HG03571 (cell line): Measurements from ENCODE around the gene CDH6.

Source experiments
- ATAC-seq: cut with Tn5 transposase; IDR thresholded peaks from one replicate; pipeline ENCODE4 v1.9.1; 2021; ENCODE audit not compliant: unreplicated experiment

Gene CDH6

DNA sequence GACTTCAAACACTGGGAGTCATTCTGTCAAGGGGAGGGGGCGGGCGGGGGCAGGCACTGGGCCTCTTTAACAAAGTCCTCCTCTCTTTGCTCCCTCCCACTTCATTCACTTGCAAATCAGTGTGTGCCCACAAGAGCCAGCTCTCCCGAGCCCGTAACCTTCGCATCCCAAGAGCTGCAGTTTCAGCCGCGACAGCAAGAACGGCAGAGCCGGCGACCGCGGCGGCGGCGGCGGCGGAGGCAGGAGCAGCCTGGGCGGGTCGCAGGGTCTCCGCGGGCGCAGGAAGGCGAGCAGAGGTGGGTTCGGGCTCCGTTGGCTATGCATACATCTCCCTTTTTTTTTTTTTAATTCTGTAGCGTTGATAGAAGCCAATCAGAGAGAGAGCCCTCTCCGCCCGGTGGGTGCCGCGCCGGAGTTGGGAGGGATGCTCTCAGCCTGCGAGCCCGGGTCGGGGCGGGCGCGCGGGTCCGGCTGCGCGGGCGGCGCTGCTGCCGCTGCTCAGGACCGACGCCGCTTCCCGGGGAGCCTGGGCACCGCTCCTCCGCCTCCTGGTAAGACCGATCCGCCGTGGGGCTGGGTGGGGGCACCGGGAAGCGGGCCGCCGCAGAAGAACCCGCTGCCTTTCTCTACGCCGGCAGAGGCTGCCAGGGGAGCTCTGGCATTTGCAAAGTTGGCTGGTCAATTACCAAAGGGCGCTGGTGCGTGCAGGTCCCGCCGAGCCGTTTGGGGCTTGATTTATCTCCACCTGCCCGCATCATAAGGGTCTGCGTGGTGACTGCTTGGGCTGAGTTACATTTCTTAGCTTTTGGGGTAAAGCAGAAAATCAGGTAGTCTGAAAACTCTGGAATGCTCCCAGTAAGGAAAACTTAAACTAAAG lies at the start of gene CDH6:
Gene CDH6, plus strand, starts transcription at position 96 of the 877 bp plus-strand sequence. CDS start 73,788 bp downstream, outside the sequence.
- ATAC-seq: no peak

DNA sequence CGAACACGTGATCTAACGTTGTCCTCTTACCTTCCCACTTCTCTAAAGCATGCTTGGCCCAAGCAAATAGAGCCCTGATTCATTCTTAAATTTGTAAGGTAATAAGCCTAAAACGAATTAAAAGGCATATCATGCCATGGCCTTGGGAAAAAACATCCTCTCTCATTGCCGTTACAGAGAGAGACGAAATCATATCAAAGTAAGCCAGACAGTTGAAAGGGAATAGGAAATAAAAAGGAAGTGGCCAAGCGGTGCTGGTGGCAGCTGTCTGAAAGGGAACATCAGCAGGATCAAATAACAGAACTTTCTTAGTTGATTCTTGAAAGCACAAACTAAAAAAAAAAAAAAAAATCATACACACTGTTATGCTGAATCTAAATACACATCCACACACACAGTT lies 49.1 kb upstream of the CDH6 start:
- no peak for ATAC-seq

DNA sequence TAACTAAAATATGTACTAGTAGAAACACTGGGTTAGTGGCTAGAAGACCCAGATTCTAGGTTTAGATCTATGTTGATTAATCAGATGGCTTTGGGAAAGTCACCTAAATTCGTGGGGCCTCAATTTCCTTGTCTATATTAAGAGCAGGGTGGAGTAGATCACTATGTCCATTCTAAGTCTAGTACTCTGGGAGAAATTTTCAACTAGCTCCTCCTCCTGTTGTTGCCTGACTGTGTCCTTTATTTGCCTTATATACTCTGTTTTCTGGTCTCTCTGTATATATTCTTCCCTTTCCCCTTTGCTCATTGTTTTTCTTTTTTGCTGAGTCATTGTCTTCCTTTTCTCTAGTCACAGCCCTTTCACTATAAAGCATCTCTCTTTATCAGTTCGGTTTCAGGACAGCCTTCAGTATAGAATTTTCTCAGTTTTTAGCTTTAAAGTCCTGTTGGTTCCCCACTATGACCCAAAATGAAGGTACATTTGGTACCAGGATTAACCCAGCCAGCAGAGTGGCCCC lies 44.5 kb upstream of the CDH6 start:
- no peak for ATAC-seq

DNA sequence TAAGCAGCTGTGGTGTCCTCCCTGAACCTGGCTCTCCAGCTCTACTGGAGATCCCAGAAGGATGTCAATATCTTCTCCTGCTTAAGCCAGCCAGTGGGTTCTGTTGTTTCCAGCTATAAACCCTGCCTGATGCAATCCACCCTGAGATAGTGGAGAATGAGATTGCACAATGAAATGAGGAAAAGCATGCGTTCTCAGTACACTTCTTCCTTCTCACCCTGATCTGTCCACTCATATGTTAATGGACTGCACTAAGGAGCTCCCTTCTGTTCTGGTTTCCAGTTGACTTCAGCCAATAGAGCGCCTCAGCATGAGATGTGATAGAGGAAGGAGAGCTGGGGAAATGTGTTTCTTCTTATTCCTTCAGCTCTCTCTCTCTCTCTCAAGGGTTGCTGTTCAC lies 40.0 kb upstream of the CDH6 start:
- ATAC-seq: no peak

DNA sequence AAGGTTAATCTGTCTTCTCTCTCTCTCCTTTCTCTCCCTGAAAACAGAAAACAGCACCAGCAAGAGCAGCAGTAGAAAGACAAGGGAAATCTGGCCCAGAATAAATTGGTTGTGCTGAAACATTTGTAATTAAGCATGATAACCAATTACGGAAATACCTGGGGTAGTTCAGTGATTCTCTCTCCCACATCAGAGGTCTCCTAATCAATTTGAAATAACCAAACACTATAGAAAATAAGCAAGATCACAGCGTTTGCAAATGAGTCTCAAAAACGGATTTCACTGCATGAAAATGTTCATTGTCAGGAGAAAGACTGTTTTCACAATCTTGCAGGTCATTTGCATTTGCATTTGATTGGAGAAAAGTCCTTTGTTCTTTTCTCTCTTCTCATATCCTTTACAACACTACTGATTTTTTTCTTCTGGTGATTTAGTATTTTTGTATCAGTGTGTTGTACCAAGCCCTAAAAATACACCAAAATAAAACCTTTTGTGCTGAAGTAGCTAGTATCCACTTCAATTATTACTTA lies 36.8 kb upstream of the CDH6 start:
- no peak for ATAC-seq

DNA sequence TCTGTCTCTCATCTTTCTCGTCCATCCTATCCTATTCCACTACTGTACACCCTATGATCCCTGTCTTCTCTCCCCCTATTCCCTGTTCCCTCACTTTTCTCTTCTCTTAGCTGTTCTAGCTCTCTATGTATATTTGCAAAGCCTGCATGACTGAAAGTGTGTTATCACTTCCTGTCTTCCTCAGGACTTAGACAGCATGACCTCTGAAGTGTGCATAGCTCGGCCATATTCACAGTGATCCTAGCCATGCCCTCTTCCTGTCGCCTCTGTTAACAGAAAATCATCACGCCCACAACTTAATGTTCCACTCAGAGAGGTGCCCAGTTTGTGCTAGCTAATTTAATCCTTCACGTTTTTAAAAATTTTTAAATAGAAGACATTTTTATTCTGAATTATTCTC lies 35.8 kb upstream of the CDH6 start:
- no peak for ATAC-seq

DNA sequence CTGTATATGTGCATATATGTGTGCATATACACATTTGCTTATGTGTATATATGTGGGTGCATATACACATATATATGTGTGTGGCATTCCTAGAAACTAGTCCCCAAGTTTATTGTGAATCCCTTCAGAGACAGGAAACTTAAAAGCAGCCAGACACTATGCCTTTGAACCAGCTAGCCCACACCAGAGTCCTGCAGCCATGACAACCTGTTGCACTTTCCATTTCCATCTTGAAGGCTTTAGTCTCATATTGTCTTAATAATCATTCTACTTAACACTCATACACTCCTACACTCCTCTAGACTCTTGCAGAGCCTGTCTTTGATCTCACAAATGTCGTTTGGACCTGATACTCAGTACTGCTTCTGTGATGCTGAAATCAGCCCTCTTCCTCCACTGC lies 34.8 kb upstream of the CDH6 start:
- no peak for ATAC-seq

DNA sequence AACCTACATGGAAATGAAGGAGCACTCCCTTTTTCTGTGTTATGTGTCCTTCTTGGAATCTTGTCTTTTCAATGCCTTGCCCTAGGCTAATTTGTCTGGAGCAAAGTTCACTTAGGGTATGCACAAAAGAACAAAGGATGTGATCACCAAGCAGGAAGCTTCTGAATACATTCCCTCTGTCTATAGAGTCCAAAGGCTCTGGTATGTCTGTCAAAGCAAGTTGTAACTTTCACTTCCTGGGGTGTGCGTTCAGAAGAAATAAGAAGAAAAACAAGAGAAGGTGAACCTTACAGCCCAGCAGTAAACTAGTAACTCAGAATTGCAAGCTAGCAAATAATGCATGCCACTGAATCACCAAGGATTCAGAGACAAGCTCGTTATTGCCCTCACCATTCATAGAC lies 31.7 kb upstream of the CDH6 start:
- no peak for ATAC-seq

DNA sequence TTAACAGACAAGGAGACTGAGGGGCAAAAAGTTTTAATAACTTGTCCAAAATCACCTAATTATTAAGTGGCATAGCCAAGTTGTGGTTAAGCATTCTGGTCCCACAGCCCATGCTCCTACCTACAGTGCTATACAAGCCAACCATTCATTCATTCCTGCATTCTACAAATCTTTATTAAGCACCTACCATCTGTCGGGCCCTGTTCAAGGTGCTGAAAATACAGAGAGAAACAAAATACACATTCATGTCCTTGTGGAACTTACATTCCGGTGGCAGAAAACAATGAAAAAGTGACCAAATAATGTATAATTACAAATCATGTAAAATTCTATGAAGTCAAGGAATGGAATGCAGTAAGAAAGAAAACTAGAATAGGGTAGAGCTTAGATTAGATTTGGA lies 27.8 kb upstream of the CDH6 start:
- no peak for ATAC-seq

DNA sequence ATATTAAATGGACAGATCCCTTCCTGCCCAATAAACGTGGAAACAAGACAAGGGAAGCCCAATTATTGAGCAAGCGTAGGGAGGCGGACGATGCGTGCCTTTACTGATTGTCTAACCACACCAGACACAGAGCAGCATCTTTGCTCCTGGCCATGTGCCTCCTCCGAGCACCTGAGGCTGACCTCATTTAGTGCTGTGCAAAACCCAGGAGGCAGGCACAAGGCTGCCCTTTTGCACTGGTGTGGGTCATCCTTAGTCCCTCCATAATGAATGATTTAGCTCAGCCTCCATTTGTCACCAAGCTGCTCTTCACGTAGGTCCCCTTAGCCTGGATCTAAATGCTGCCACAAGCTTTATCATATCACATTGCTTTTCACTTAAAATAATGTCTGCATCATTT lies 24.1 kb upstream of the CDH6 start:
- no peak for ATAC-seq

DNA sequence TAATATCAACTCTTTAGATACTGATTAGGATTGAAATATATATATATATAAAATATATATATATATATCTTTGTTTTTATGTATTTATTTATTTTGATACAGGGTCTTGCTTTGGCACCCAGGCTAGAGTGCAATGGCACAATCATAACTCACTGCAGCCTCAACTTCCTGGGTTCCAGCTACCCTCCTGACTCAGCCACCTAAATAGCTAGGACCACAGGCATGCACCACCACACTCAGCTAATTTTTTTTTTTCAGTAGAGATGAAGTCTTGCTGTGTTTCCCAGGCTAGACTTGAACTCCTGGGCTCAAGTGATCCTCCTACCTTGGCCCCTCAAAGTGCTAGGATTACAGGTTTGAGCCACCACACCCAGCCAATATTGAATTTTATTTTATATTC lies 20.6 kb upstream of the CDH6 start:
- no peak for ATAC-seq

DNA sequence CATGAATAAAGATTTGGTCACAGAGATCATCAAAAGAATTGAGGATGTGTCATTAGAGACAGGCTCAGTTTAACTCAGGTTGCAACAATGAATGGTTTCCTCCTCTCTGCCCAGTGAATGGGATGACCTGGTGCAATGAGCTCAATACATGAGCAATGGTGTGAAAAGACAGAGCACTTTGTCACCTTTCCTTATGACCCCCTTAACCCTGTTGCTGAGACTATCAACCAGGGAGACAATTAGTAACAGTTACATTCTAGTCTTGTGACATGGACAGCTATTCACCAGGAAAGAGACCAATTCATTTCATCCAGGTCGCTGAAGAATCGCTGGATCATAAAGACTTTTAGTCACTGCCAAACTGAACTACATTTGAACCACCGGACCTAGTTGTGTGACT lies 19.9 kb upstream of the CDH6 start:
- no peak for ATAC-seq

DNA sequence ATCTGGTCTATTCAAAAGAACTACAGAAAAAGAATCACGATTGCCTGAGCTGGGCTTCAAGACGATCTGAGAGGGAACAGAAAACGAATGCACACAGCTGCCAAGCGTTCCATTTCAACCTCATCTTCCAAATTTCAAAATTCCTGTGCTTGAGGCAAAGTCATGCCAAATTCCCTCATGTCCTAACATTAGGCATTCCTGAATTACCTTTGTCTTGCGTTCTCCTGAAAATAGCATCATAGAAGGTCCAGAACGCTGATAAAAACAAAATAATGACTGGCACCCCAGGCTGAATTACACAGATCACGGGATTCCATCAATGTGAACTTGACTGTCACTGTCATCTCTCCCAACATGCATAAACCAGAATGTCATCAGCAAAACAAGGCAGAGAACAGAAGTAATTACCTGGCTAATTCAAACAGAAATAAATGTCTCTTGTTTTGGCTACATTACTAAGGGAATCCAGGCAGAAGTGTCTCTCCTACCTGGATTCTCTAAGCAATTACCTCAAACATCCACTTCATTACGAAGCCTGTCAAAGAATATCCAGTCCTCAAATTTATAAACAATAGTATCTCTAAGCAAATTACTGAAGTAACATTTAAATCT lies 12.0 kb upstream of the CDH6 start:
- no peak for ATAC-seq

DNA sequence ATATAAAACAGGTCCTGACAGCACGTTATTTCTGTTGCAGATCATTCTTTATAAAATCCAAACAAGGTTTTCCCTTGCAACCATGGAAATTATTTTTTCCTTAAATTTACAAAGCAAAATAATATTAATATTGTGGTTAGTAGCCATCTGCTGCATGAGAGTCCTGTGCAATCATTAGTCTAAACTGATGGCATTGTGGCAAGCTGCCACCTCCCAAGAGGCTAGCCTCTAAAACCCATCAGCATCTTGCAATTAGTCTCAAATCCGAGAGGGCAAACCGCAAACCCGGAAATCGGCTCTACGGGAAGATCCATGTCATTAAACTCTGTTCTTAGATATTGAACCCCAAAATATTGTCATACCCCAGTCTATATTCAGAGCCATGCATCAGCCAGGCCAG lies 11.3 kb upstream of the CDH6 start:
- ATAC-seq: no peak

DNA sequence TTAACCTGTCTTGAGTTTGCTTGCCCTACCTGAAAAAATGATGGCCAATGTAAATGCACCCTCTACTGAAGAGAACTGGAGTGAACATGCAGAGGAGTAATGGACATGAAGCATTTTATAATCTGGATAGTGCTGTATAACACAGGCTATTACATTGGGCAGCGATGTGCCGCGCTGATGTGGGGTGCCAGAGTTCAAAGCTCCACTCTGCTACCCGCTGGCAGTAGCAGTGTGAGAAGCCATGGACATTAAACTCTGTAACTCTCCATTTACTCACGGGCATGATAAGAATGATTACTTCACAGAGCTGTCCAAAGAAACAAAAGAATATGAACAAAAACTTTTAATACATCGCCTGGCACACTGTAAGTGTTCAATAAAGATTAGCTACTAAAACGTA lies 7.5 kb upstream of the CDH6 start:
- ATAC-seq: no peak

DNA sequence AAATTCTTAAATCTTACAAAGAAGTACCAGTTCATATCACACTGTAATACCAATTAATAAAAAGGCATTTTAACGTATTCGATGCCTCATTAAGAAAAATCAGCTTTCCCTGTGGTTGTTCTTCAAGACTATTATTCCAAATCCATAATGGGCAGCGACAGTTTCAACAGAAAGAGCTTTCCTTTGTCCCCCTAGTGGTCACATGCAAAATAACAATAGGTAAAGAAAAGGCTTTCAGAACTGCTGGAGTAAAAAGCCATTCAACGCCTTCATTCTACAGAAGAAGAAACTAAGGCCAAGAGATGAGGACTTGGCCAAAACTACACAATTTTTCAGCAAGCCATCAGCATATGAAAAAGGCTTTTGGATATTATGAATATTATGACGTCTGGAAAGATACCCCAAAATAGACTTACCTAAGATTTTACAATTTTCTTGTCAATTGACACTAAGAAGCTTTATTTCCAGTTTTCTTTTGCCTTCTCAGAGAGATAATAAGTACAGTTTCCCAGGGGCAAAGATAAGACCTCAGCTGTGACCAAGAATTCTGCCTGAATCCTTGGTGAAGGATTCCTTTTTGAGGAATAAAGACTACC lies 6.7 kb upstream of the CDH6 start:
- ATAC-seq: no peak

DNA sequence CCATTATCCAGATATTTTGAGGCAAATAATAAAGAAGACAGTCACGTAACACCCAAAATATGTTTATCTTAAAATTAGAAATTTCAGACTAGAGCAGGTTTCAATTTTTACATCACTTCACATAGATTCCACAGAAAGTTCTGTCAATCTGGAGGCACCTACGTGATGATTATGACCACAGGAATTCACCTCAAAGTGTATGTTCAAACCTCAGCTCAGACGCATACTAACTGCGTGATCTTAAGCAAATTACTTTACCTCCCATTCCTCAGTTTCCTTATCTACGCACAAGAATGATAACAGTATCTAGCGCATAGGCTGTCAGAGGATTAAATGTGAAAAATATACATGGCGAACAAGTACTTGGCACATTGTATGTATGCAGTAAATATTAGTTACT lies 5.9 kb upstream of the CDH6 start:
- ATAC-seq: no peak

DNA sequence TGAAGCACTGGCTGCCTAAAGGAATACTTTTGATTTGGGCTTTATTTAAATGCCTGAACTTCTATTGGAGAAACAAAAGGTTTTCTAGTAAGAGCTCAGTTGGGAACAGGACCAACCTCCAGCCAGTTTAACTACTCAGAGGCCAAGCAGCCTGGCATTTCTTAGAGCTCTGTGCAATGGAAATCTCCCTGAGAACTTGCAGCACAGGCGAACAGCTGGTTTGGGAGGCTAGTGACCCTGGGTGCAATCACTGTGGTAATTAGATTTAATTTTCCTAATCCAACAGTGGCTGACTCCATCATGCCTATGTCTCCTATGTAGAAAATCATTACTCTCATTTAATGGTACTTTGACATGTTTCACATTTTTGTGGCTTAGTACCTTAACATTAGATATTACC lies 1.0 kb upstream of the CDH6 start:
- no peak for ATAC-seq

DNA sequence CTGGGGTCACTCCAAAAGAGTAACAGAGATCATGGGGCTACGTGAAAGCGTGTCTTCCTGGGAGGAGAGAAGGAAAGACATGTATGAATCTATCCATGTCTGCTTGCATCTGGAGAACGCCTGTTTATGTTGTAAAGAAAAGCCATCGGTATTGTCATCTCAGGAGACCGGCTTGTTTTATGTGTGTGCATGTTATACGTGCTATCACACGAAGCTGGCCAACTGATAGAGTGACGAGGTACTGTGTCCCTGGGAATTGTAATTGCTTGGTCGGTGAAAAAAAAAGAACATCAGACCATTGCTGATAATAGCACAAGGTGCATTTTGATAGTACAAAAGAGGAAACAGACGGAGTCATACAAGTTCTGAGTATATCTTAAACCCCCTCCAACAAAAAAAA lies 370 bp upstream of the CDH6 start:
- no peak for ATAC-seq

DNA sequence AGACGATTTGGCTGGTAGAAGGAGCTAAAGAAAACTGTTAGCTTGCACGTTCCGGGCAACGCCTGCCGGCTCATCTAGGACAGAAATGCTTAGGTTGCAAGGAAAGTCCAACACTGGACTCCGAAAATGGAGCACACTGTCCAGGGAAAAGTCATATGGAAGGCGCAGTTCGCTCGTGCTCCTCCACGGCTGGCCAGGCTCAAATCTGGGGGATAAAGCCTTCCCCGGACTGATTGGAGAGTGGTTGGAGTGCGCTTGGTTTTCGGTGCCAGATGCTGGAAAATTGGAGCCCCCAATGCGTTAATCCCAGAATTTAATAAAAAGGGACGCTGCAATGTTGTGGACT lies 955 bp downstream of the CDH6 start:
- no peak for ATAC-seq

DNA sequence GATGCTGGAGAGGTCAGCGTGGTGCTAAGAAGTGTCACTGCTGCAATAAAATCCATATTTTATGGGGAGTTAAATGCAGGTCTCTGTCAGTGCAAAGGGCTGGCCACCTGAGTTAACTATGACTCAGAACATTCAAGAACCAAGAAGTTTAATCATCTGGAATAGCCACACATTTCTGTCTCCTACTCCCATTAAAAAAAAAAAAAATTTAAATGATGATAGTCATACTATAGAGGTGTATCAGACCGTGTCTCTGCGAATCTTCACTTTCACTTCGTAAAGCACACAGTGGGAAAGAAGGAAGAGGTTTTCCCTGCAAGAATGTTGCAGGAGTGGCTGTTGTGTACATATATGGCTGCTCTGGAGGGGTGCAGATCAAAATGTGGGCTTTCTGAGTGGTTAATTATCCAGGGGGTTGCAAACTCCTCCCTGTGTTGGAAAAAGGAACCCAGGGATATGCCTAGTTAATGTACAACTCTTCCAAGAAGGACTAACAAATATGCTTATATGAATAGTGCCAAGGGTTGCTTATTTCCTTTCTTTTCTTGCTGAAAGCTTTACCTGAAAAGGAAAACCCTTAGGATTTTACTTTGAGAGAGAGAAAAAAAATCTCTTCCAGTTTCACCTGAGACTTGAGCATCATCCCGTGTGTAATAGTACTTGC lies 1.5 kb downstream of the CDH6 start:
- no peak for ATAC-seq
